ENCODE results near the gene JMY. TPM values are rescaled to one million over a fixed set of nuclear protein-coding genes. Genes with fewer than 3 reads are reported as not detected.

The JMY gene
- polyA plus RNA-seq, 2 of the 4 experiments (the other 2 are of a cell fraction): 4.2 to 5.0 TPM

DNA sequence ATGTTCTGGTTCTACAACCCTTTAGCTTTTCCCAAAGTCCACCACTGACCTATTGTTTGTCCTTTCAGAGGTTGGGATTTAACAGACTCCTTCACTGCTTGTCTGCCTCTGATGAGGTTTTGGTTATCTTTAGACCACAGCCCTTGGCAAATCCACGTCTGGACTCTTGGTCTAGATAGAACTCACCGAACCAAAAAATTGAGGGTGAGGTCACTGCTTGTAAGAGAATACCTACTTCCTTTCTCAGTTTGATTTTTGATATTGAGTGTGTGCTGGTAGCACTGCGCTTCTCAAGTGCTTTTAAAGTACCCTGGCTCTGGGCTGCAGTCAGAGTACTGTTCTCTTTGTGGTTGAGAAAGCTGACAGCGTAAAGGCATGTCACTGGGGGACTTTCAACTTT lies 61.7 kb downstream of the JMY start:
- no peaks in the 10 kb centered on the region for H3K9me3 ChIP-seq
- ATAC-seq: no peak
- H3K4me2 ChIP-seq: no peak overlapping the region
- POLR2A ChIA-PET: no interaction called here
- FAIRE-seq: no peak
- 90% methylated on average over 4 of the region's 4 CpGs for WGBS (ENCODE audit: missing lambda C conversion rate)
- H3K4me1 ChIP-seq: no peaks in the 10 kb centered on the region
- DNase-seq (ENCODE audit: low read depth in 1 of 2, low spot score in 1 of 2): no peak
- H3K27ac ChIP-seq: no peak overlapping the region
- no peak overlapping the region for H3K4me3 ChIP-seq
- CTCF ChIA-PET: interaction anchor here (0.9 to 1.1 kb wide), 2 partner anchors 14 to 273 kb away, joined by 3 read pairs; no protein-coding TSS in a partner anchor
- no peak for TF ChIP-seq ATOH8 (CRISPR knock-in tag; IDR thresholded peaks at IDR 0.05; ENCODE audit: low read depth)
- TF ChIP-seq NFE2L2 (conservative IDR thresholded peaks at IDR 0.05; ENCODE audit: low read length): no peak
- TF ChIP-seq, protein P1, sequence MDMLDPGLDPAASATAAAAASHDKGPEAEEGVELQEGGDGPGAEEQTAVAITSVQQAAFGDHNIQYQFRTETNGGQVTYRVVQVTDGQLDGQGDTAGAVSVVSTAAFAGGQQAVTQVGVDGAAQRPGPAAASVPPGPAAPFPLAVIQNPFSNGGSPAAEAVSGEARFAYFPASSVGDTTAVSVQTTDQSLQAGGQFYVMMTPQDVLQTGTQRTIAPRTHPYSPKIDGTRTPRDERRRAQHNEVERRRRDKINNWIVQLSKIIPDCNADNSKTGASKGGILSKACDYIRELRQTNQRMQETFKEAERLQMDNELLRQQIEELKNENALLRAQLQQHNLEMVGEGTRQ (IDR thresholded peaks at IDR 0.05): no peak
- TF ChIP-seq TP53 (CRISPR knock-in tag; IDR thresholded peaks at IDR 0.05): no peak
- no peak for TF ChIP-seq FOSB (CRISPR knock-in tag; IDR thresholded peaks at IDR 0.05)
- no peak for TF ChIP-seq ZFP36 (IDR thresholded peaks at IDR 0.05; ENCODE audit: borderline replicate concordance, partially characterized antibody)
- TF ChIP-seq E2F6 (IDR thresholded peaks at IDR 0.05; ENCODE audit: borderline replicate concordance, low read depth): no peak
- TF ChIP-seq CEBPB (IDR thresholded peaks at IDR 0.05): no peak
- TF ChIP-seq PHF8 (IDR thresholded peaks at IDR 0.05; ENCODE audit: borderline replicate concordance, low read depth): no peak

GRCh38 chr5:79301046-79301712 lies 65.2 kb downstream of the JMY start:
- H3K4me2 ChIP-seq: no peak overlapping the region
- no peak overlapping the region for H3K4me3 ChIP-seq
- CTCF ChIA-PET: interaction anchor here (0.9 to 1.5 kb wide), 2 partner anchors 168 to 276 kb away, joined by 3 to 4 read pairs; no protein-coding TSS in a partner anchor
- FAIRE-seq (no peak), DNase-seq (ENCODE audit: low read depth in 1 of 2, low spot score in 1 of 2) (no peak), ATAC-seq (no peak)
- POLR2A ChIA-PET: interaction anchor here (0.6 kb wide), 1 partner anchor 57 kb away, joined by 3 read pairs; no protein-coding TSS in a partner anchor
- H3K9me3 ChIP-seq: no peaks in the 10 kb centered on the region
- TF ChIP-seq HOXB13 (CRISPR knock-in tag; IDR thresholded peaks at IDR 0.05; ENCODE audit: low read depth) (no peak), BCL3 (IDR thresholded peaks at IDR 0.05) (no peak), HOXB5 (CRISPR knock-in tag; IDR thresholded peaks at IDR 0.05) (no peak), HOXA7 (CRISPR knock-in tag; IDR thresholded peaks at IDR 0.05) (no peak), POLR2AphosphoS2 (conservative IDR thresholded peaks at IDR 0.05; ENCODE audit: low read length) (no peak), TP53 (CRISPR knock-in tag; IDR thresholded peaks at IDR 0.05) (no peak), JUN (IDR thresholded peaks at IDR 0.05) (no peak), POLR2A (IDR thresholded peaks at IDR 0.05; ENCODE audit: low read length) (no peak), CHD4 (IDR thresholded peaks at IDR 0.05; ENCODE audit: borderline replicate concordance) (no peak), KDM5A (IDR thresholded peaks at IDR 0.05) (no peak), ZFP36 (IDR thresholded peaks at IDR 0.05; ENCODE audit: borderline replicate concordance, partially characterized antibody) (no peak), RCOR1 (IDR thresholded peaks at IDR 0.05; ENCODE audit: low read depth, low read length) (no peak), PHF8 (IDR thresholded peaks at IDR 0.05; ENCODE audit: borderline replicate concordance, low read depth) (no peak), MAFK (IDR thresholded peaks at IDR 0.05; ENCODE audit: partially characterized antibody) (no peak)
- TF ChIP-seq, protein P1 (IDR thresholded peaks at IDR 0.05): no peak
- H3K27ac ChIP-seq: no peak overlapping the region
- WGBS (ENCODE audit: missing lambda C conversion rate): 82% methylated on average over 4 of the region's 4 CpGs
- no peaks in the 10 kb centered on the region for H3K4me1 ChIP-seq

Data from A549 (cell line).